Measurements from ENCODE around the gene AOPEP. TPM values are rescaled to one million over a fixed set of nuclear protein-coding genes. Genes with fewer than 3 reads are reported as not detected.

AOPEP gene
- polyA plus RNA-seq, 5 donors, result 29.3 to 40.6 (median 37.4) TPM

DNA sequence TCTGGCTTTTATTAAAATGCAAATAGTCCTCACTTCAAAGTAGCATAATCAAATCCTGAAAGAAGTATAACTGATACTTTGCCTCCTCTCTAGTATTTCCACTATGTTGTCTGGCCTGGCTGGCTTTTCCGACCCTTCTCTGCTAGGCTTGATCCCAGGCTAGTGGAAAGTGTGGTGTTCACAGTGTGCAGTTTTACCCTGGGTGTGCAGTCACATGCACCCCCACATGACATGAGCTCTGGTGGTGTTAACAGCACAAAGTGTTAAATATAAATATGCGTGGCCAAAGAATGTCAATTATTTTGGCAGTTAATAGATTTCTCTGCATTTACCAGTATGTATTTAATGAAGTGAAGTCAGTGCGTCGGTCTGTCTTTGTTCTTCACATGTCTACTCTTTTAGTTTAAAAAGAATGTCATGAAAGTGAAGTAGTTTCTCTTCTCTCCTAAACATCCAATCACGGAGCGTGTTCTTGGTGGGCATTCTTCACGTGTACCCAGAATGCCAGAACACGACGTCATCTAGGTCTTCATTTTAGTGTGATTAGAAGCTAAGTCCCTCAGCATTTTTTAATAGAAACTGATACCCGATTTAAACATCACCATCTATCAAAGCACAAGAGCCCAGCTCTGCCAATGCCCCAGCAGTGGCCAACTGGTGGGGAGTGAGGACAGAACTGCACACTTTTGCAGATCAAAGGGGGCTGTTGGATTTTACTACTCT lies 304.6 kb downstream of the AOPEP start:
- no peak for DNase-seq

DNA sequence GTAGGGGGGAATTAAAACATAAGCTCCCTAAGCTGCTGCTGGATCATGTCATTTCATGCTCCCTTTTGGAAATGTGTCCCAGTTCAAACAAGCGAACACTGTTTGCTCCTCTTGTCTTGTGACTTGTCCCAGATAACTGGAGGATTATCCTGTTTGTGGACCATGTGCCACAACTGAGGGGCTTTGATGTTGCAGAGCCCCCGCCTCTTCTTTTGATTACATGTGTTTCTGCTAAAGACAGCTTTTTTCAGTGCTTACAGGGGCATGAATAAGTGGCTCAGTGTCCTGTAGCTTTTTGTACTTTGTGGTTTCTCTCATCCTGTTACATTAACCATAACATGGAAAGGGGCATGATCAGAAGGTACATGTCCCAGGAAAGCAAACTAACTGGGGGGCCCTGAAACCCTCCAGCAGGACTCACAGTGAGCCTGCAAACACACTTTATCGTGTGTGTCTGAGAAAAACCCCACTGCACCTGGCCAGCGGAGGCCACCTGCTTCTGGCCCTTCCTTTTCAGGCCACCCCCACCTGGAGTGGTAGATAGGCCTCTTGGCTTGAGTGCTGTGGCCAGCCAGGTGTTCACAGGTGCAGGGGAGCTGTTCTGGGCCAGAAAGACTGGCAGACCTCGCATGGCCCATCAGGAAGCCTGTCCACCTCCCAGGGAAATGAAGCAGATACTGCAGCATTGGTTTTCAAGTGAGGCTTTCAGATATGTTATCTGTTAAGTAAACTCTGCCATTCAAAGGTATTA lies 305.4 kb downstream of the AOPEP start:
- no peak for DNase-seq

- DNase-seq, result no peak
These were observed 306.3 kb downstream of the AOPEP start for GRCh38 chr9:95032580-95033341.

DNA sequence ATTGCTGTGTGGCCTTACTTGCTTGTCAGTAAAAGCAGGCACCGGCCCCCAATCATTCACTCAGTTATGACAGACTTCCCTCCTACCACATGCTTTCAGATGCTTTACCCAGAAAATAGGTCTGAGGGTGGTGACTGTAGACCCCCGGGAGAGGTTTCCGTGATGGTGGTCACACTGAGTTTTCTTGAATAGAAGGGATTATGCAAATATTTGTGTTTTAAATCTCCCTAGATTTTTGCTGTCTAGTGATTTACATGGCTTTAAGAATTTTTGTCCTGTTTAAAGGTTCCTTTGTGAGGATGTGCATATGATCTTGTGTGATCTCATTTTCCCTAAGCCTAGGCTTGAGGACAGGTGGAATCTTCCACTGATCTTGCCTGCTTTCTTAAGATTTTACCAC lies 309.3 kb downstream of the AOPEP start:
- DNase-seq, result no peak

DNA sequence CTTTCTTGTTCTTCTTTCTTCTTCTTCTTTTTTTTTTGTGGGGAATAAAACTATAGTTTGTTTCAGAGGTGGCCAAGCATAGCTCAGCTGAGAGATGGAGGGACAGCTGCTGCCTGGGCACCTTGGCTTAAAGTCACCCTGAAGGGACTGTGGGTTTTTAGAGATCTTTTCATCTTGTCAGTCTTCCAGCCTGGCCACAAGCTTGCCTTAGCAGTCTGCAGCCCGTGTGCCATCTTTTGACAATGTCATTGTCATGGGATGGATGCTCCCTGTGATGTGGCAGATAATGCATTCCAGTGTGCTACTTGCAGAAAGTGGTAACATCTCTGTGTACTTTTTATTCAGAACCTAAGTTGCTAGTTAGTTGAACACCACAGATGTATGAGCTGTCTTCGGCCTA lies 310.2 kb downstream of the AOPEP start:
- no peak for DNase-seq

GRCh38 chr9:95037789-95038521 lies 311.5 kb downstream of the AOPEP start:
- no peak for DNase-seq

GRCh38 chr9:95038666-95039065 lies 312.2 kb downstream of the AOPEP start:
- no peak for DNase-seq

DNA sequence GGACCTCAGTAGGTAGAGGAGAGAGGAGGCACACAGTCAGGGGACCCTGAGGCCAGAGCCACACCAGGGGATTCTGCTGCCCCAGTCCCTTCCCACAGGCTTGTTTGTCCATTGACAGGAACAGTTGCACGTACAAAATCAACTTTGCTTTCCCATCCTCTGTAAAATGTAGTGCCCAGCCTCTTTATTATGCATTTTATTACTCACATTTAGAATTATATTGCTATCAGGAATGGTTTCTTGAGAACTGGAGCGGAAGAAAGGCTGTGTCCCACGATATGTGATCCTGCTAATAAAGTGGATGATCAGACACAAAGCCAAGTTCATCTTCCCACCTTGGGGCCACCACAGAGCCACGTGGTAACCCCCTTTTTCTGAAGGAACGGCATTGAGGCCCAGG lies 313.6 kb downstream of the AOPEP start:
- DNase-seq, result no peak

DNA sequence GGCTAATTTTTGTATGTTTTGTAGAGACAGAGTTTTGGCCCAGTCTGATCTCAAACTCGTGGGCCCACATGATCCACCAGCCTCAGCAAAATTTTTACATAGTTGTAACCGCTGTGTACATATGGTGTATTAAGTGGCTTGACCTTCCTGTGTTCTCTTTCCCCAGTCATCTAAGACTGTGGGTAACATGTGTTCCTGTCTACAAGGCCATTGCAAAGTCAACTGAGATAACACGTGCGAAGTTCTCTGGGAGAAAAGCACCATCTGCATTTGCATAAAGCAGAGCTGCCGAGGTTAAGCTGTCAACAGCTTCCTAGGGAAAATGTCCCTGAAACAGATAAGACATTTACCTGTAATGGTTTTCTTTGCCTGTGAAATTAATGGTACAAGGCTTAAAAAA lies 317.3 kb downstream of the AOPEP start:
- DNase-seq, result no peak

DNA sequence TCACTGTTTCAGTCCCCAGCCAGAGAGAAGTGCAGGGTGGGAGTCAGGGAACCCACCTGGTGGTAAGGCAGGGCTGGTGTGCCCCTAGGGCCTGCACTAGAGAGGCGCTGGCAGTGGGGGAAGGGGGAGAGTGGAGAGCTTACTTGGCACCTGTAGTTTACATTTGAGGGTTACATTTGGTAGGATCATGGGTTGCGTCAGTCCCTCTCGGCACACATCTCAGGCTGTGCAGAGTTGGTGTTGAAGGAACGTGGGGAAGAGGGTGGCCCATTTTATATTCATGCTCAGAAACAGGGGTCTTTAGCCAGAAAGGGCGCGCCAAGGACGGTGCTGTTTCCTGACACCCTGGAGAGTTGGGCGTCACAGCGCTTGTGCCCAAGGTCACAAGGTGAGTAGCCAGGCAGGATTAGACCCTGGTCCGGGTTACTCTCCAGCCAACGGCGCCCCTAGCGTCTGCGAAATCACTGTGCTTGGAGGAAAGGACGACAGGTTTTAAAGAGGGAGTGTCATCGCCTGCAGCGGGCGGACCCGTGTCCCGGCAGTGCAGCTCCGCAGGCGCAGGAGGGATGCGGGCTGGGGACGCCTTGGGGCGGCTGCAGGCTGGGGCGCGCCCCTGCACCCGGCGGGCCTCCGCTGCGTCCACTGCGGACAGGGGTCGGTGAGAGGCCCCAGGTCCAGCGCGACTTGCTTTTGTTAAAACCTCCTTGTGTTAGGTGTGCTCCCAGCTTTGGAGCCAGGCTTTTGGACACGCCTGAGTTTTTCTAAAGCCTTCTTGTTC lies 318.4 kb downstream of the AOPEP start:
- DNase-seq, result no peak

- DNase-seq, result no peak
These were observed 319.3 kb downstream of the AOPEP start for GRCh38 chr9:95045751-95046150.

- no peak for DNase-seq
These were observed 321.1 kb downstream of the AOPEP start for GRCh38 chr9:95047452-95048224.

- peak in 1 of 2 donors; percentile 61 for DNase-seq
These were observed 322.0 kb downstream of the AOPEP start for GRCh38 chr9:95048225-95049087.

GRCh38 chr9:95049761-95050160 lies 323.3 kb downstream of the AOPEP start:
- peak; percentile 66 to 70 for DNase-seq

DNA sequence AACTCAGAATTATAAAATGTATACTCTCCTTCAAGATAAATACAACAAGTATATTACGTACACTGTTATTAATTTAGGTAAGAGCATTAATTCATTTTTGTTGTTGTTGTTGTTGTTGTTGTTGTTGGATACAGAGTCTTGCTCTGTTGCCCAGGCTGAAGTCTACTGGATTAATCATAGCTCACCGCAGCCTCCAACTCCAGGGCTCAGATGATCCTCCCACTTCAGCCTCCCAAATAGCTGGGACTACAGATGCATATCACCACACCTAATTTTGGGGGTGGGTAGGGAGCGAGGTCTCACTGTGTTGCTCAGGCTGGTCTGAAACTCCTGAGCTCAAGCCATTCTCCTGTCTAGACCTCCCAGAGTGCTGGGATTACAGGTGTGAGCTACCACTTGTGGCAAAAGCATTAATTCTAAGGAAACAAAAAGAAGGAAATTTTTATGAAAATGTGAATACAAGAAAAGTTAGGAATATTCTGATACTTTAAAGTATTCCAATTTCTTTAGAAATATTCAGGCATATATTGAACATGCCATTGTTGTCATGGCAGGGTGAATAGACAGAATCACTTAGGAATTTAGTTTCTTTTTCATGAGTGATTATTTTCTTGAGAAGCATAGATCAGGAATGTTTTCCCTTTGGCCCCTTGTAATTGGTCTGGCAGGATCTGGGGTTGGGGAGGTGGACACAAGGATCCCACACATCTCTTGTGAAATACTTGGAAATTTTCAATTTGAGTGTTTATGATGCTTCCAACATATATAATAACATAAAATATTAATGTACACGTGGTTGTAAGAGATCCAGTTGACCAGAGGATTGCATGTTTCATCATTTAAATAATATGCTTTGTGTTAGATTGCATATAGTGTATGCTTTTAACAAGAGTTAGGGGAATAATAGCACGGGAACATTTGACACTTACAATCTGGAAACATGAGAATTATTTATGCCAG lies 327.4 kb downstream of the AOPEP start:
- no peak for DNase-seq

- DNase-seq, result no peak
These were observed 328.9 kb downstream of the AOPEP start for GRCh38 chr9:95055334-95055850.

GRCh38 chr9:95055851-95056551 lies 329.5 kb downstream of the AOPEP start:
- peak; percentile 83 to 89 for DNase-seq
